GM21619 (cell line): ENCODE measurements around the gene ANKLE1.

ENCODE experiments used
- ATAC-seq: cut with Tn5 transposase; IDR thresholded peaks from one replicate; pipeline ENCODE4 v1.9.1; 2021; ENCODE audit not compliant: unreplicated experiment

ANKLE1 gene

GRCh38 chr19:17305216-17305516 is 23.5 kb downstream of the ANKLE1 start:
- no peak for ATAC-seq

DNA sequence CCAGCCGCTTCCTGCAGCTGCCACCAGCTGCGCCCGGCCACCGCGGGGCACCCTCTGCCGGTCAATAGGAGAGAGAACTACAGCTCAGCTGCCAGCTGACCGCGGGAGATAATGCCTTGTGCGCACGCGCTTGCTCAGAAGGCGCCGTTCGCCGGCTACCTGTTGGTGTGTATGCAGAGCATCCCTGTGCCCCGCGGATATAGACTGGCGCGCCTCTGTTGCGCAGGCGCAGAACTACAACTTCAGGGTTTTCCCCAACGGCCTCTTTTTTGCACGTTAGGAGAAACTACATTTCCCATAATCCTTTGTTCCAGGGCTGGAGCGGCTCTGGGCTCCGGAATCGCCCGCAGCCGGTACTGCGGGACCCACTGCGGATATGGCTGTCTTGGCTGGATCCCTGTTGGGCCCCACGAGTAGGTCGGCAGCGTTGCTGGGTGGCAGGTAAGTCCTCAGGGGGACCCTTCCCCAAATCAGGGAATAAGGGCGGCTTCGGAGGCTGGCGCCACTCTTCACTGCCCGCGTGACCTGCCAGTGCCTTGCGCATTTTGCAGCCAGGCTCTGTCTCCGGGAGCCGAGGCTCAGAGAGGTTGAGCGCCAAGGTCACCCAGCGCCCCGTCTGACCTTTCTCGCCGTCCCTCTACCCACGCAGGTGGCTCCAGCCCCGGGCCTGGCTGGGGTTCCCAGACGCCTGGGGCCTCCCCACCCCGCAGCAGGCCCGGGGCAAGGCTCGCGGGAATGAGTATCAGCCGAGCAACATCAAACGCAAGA is 24.0 kb downstream of the ANKLE1 start, which contains the start of gene MRPL34:
TSS of gene MRPL34 (plus strand) at position 356 of the 768 bp plus-strand sequence. CDS start at position 377, 21 bp downstream.
- peak; percentile 52 for ATAC-seq

GRCh38 chr19:17306285-17306714 is 24.6 kb downstream of the ANKLE1 start:
- no peak for ATAC-seq

- no peak for ATAC-seq
Measured at GRCh38 chr19:17307876-17308377, 26.2 kb downstream of the ANKLE1 start.

- ATAC-seq = peak; percentile 54
Measured at GRCh38 chr19:17309198-17309964, 27.7 kb downstream of the ANKLE1 start, which contains the start of gene DDA1. TSS of gene DDA1 (plus strand) at chr19:17309563. CDS start at chr19:17309655, 92 bp downstream.

GRCh38 chr19:17309965-17310461 is 28.3 kb downstream of the ANKLE1 start:
- ATAC-seq = no peak

DNA sequence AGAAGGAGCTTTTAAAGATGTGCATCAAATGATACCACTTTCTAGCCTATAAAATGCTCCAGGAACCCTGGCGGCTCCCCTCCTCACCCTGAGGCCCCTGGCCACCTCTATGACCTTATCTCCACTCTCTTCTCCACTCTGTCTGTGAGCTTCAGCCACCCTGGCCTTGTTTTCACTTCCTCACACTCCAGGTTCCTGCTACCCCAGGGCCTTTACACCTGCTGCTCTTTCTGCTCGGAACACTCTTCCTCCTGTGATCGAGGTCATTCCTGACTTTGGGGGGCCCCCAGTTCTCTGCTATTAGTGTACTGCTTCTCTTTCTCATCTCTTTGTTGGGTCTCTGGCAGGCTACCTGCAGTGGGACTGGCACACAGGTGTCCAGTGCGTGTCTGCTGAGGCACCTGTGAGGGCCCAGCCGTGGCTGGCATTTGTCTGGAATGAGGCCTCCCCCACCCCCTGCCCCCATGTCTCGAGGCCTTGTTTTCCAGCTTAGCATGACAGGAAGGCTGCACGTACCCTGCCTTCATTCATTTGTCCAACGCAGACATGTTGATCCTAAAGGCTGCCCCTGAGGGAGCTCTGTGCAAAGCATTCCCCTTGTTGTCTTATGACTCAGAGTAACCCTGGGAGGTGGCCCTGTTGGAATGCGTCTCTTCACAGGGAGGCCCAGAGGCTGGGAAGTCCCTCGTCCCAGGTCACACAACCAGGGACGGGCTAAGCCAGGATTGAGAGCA is 29.9 kb downstream of the ANKLE1 start:
- no peak for ATAC-seq

- ATAC-seq = no peak
Measured at GRCh38 chr19:17312189-17313113, 30.8 kb downstream of the ANKLE1 start.

GRCh38 chr19:17314007-17314593 is 32.4 kb downstream of the ANKLE1 start:
- no peak for ATAC-seq

DNA sequence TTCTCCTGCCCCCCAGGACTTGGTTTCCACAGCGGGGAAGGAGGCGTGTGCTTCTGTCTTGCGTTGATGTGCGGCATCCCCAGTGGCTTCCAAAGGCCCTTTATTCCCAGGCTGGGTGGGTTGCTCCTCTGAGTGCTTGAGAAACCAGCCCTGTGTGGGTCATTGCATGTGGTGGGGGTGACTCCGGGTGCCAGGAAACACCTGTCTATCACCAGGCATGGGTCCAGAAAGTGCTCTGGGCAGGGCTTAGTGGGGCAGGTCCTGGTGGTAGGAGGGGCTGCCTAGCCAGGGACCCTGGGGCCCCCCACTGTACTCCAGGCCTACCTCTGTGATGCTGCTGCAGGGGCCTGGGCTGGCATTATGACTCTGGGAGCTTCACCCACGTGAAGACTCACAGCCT is 37.3 kb downstream of the ANKLE1 start:
- no peak for ATAC-seq

DNA sequence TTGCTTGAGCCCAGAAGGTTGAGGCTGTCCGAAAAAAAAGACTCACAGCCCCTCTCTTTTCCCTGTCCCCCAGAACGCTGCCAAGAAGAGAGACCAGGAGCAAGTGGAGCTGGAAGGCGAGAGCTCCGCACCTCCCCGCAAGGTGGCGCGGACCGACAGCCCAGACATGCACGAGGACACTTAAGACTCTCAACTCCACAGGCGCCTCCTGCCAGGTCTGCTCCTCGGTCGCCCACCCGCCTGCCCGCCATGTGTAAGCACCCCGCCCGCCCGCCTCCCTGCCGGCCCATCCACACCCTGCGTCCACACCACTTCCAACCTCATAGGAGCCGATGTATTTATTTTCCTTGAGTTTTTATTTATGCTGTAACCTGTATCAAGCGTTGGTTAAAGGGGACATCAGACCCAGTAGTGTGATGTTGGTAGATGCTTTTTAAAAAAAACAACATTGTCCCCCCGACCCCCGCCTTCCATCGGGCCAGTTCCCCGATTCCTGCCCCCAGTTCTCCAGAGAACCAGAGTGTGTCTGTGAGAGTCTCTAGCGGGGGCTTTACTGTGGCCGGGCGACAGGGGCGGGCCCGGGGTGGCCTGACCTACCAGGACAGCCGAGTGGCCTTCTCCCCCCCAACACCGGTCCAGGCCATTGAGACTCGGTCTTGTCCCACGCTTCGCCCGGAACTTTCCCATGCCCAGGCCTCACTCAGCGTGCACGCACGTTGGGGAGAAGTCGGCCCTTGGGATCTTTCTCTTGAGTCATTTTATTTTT is 38.0 kb downstream of the ANKLE1 start:
- no peak for ATAC-seq

DNA sequence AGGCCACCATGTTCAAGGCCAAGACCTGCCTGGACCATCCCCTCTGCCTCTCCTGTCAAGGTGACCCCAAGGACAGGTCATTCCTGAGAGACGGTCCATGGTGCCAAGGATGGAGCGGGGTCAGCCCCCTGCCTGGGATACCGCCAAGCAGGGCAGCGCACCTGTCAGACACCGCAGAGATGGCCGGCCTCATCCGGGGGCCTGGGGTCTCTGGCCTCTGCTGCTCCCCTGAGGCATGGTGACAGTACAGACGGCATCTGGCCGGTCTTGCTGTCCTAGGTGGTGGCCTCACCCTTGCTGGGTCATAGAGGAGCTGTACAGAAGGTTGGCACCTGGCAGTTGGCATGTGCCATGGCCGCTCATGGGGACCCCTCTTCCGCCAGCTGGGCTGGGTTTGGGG is 38.7 kb downstream of the ANKLE1 start:
- no peak for ATAC-seq

- ATAC-seq = no peak
Measured at GRCh38 chr19:17321655-17322489, 40.2 kb downstream of the ANKLE1 start.

- no peak for ATAC-seq
Measured at GRCh38 chr19:17322854-17323253, 41.2 kb downstream of the ANKLE1 start.

- ATAC-seq = no peak
Measured at GRCh38 chr19:17323300-17323963, 41.7 kb downstream of the ANKLE1 start.

DNA sequence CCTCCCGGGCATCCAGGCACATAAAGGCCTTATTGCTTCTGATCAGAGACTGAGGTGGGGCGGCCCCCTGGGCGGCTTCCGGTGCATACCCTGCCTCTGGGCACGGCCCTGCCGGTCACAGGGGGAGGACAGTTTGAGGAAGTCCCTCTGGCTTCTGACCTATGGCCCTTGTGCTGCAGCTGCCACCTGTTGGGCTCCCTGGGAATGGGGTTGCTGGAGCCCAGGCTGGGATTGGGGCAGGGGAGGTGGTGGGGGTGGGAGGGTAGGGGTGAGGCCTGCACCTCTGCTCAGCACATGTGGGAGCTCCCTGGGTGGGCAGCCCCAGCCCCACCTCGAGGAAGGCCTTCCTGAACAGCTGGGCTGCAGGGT is 42.2 kb downstream of the ANKLE1 start:
- no peak for ATAC-seq

DNA sequence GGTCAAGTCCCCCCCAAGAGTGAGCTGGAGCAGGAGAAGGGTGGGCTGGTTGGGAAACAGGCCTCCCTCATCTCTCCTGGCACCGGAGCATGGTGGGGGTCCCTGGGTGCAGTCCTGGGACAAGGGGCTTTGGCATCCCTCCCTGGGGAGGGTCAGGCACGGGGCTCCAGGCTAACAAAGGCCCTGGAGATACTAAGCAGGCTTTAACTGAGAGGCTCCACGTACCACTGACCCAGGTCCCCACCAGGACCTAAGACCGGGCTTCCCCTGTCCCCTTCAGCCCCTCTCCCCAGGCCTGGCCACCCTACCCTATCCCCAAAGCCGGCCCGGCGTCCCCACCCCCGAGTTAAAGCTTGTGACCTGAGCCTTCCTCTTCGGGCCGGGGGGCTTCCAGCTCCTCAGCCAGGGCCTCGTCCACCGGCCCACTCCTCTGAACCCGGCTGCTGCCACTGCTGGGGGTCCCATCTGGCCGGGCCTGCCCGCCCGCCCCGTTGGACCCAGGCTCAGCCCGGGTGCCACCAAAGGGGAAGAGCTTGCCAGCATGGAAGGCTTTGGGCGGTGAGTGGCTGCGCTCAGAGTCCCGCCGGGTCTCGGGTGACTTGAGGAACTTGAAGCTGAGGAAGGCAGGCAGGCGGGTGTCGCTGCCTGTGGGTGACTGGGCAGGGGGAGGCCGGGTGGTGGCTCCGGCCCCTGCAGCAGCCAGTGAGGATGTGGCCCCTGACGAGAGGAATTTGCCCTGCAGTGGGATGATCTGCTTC is 42.8 kb downstream of the ANKLE1 start:
- ATAC-seq = no peak
